HG03159 (cell line): Measurements from ENCODE around the gene EFS.
"Not testable (repeated sequence)": the region's sequence is repeated elsewhere in the genome, so short reads cannot be mapped to it uniquely, and the experiment has no call there.

ENCODE experiments used
- ATAC-seq: cut with Tn5 transposase; IDR thresholded peaks from one replicate; pipeline ENCODE4 v1.9.1; 2021; ENCODE audit warnings: mild to moderate bottlenecking, moderate library complexity; ENCODE audit not compliant: unreplicated experiment

The EFS gene

GRCh38 chr14:23339506-23340268 lies 25.3 kb downstream of the EFS start:
- no peak for ATAC-seq

- no peak for ATAC-seq
Observed at GRCh38 chr14:23335623-23336022, 29.3 kb downstream of the EFS start.

GRCh38 chr14:23327947-23328744 lies 36.8 kb downstream of the EFS start:
- ATAC-seq: no peak

GRCh38 chr14:23326491-23327332 lies 38.3 kb downstream of the EFS start:
- ATAC-seq: no peak

GRCh38 chr14:23325746-23326145 lies 39.2 kb downstream of the EFS start:
- not testable (repeated sequence) for ATAC-seq

- no peak for ATAC-seq
Observed at GRCh38 chr14:23324993-23325392, 40.0 kb downstream of the EFS start.

GRCh38 chr14:23324455-23324846 lies 40.5 kb downstream of the EFS start:
- no peak for ATAC-seq

- no peak for ATAC-seq
Observed at GRCh38 chr14:23323838-23324454, 41.0 kb downstream of the EFS start.

- no peak for ATAC-seq
Observed at GRCh38 chr14:23322568-23323517, 42.1 kb downstream of the EFS start.

GRCh38 chr14:23321572-23322547 lies 43.1 kb downstream of the EFS start:
- peak; percentile 6 for ATAC-seq

GRCh38 chr14:23320584-23321571 lies 44.1 kb downstream of the EFS start, which contains the start of gene PABPN1:
Gene PABPN1 (plus strand): TSS chr14:23321457. CDS start chr14:23321470, 13 bp downstream.
- peak; percentile 90 for ATAC-seq

- no peak for ATAC-seq
Observed at GRCh38 chr14:23319746-23320583, 45.0 kb downstream of the EFS start.

- ATAC-seq: no peak
Observed at GRCh38 chr14:23316300-23316699, 48.7 kb downstream of the EFS start.

- no peak for ATAC-seq
Observed at GRCh38 chr14:23310546-23310945, 54.4 kb downstream of the EFS start.

- no peak for ATAC-seq
Observed at GRCh38 chr14:23308721-23309445, 56.1 kb downstream of the EFS start.
